Mesendoderm (in vitro differentiated cells): Measurements from ENCODE around the gene COG8.

Experiments used
- DNase-seq: peaks from one replicate; pipeline ENCODE4 v3.0.0; 2013
- H2AK5ac ChIP-seq: 2 replicates; pipeline ENCODE4 v1.6.1; 2013; ENCODE audit warnings: low read length, inconsistent platforms
- H2BK120ac ChIP-seq: 2 replicates; pipeline ENCODE4 v1.6.1; 2013; ENCODE audit warnings: low read depth, mild to moderate bottlenecking, low read length, moderate library complexity, mixed read lengths
- H2BK15ac ChIP-seq: replicated peaks from 2 replicates; pipeline ENCODE4 v1.6.1; 2013; ENCODE audit warnings: low read depth, mild to moderate bottlenecking, moderate library complexity
- H2BK5ac ChIP-seq: 2 replicates; pipeline ENCODE4 v1.6.1; 2013; ENCODE audit warnings: low read length, inconsistent platforms
- H3K18ac ChIP-seq: 2 replicates; pipeline ENCODE4 v1.6.1; 2013; ENCODE audit warnings: mild to moderate bottlenecking, low read length, mixed read lengths
- H3K23ac ChIP-seq: one replicate; pipeline ENCODE4 v1.6.1; 2013; ENCODE audit warnings: low read length
- H3K27ac ChIP-seq: 2 replicates; pipeline ENCODE4 v1.5.1; 2013; ENCODE audit warnings: low read depth, mild to moderate bottlenecking, inconsistent platforms, low read length, moderate library complexity
- H3K27me3 ChIP-seq: 2 replicates; pipeline ENCODE4 v1.6.1; 2013; ENCODE audit warnings: low read length, control low read depth, mild to moderate bottlenecking, inconsistent platforms; ENCODE audit not compliant: insufficient read depth, poor library complexity
- H3K36me3 ChIP-seq: 2 replicates; pipeline ENCODE4 v1.6.1; 2013; ENCODE audit warnings: low read length, inconsistent platforms; ENCODE audit not compliant: control insufficient read depth, insufficient read depth
- H3K4ac ChIP-seq: one replicate; pipeline ENCODE4 v1.6.1; 2013; ENCODE audit warnings: low read depth, mild to moderate bottlenecking, low read length, moderate library complexity
- H3K4me1 ChIP-seq: 2 replicates; pipeline ENCODE4 v1.6.1; 2013; ENCODE audit warnings: low read depth, low read length, inconsistent platforms; ENCODE audit not compliant: control insufficient read depth
- H3K4me2 ChIP-seq: 2 replicates; pipeline ENCODE4 v1.6.1; 2013; ENCODE audit warnings: low read length
- H3K4me3 ChIP-seq: 2 replicates; pipeline ENCODE4 v1.5.1; 2013; ENCODE audit warnings: mild to moderate bottlenecking, low read length
- H3K56ac ChIP-seq: one replicate; pipeline ENCODE4 v1.6.1; 2013; ENCODE audit warnings: low read length
- H3K79me1 ChIP-seq: 2 replicates; pipeline ENCODE4 v1.6.1; 2013; ENCODE audit warnings: low read length, inconsistent platforms
- H3K79me2 ChIP-seq: 2 replicates; pipeline ENCODE4 v1.6.1; 2013; ENCODE audit warnings: mild to moderate bottlenecking, low read length; ENCODE audit not compliant: control insufficient read depth, insufficient read depth
- H3K9ac ChIP-seq: 2 replicates; pipeline ENCODE4 v1.6.1; 2013; ENCODE audit warnings: low read length, inconsistent platforms
- H4K5ac ChIP-seq: one replicate; pipeline ENCODE4 v1.6.1; 2013; ENCODE audit warnings: low read length
- H4K8ac ChIP-seq: one replicate; pipeline ENCODE4 v1.6.1; 2013; ENCODE audit warnings: low read depth, mild to moderate bottlenecking, control low read depth, low read length, moderate library complexity
- WGBS: extraction: QIAGEN DNeasy Blood & Tissue Kit; methylation state at CpG from one replicate; pipeline ENCODE4 v1.1.7; 2013; ENCODE audit warnings: low lambda C conversion rate, missing lambda C conversion rate; ENCODE audit not compliant: insufficient coverage; ENCODE audit errors: extremely low coverage; 5-methylcytosine and 5-hydroxymethylcytosine counted together

The COG8 gene

DNA sequence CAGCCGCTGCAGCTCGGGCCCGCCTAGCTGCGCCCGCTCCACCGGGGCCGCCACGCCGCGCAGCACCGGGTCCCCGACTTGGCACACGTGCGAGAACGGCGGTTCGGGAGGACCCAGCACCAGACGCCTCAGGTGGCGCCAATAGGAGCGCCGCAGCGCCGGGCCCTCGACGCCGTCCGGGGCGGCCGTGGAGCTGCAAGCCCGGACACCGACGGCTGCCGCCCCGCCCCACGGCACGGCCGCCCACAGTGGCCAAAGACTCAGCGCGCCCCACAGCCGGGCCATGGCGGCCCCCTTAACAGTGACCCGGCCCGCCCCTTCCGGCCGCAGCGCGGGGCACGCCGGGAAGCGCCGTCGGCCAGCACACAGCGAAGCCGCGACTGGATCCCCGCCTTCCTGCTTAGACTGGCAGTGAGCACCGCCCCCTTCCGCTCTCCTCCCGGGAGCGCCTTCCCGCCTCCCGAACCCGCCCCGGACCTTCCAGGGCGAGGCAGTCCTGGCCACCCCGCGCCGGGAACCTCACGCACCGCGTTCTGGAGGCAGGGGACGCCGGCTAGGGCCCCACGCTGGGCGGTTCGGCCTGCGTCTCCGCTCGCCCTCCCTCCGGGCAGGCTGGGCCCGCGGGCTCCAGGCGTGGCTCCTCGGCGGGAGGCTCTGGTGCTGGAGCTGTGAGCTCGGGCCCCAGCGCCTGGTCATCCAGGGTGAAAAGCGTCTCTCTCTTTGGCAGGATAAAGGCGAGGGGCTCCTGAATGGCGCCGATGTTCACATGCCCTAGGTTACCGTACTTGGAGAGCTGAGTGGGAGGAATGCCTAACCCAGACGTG, 8.9 kb downstream of the COG8 start, which contains the start of gene PDF:
Gene PDF, minus strand, starts transcription at position 303 of the 824 bp plus-strand sequence. Its CDS starts 18 bp downstream, at position 285.
- H3K4ac ChIP-seq: peak within 1 kb of the TSS; percentile 60
- H3K36me3 ChIP-seq: peaks cover 17% of the 10 kb centered on the region
- H3K23ac ChIP-seq: peak within 1 kb of the TSS; percentile 94
- peaks cover 7% of the 10 kb centered on the region for H3K4me1 ChIP-seq
- H3K18ac ChIP-seq: peak within 1 kb of the TSS; percentile 85
- peak within 1 kb of the TSS; percentile 91 for H3K4me2 ChIP-seq
- H2BK15ac ChIP-seq: no peak within 1 kb of the TSS
- no CpG with 5 or more reads among the region's 93 CpGs for WGBS
- no peak within 1 kb of the TSS for H2AK5ac ChIP-seq
- H3K4me3 ChIP-seq: peak within 1 kb of the TSS; percentile 88
- H3K27ac ChIP-seq: peak within 1 kb of the TSS; percentile 96
- H3K9ac ChIP-seq: peak within 1 kb of the TSS; percentile 95
- H3K56ac ChIP-seq: peak within 1 kb of the TSS; percentile 95
- H2BK120ac ChIP-seq: no peak within 1 kb of the TSS
- H2BK5ac ChIP-seq: peak within 1 kb of the TSS; percentile 76
- no peaks in the 10 kb centered on the region for H3K27me3 ChIP-seq
- H3K79me2 ChIP-seq: peaks cover 39% of the 10 kb centered on the region
- peak within 1 kb of the TSS; percentile 96 for H4K8ac ChIP-seq
- DNase-seq: peak; percentile 97
- H3K79me1 ChIP-seq: peaks cover 13% of the 10 kb centered on the region
- H4K5ac ChIP-seq: no peak within 1 kb of the TSS

- peak overlapping the region; percentile 94 for H3K23ac ChIP-seq
- no peaks in the 10 kb centered on the region for H3K27me3 ChIP-seq
- peak overlapping the region; percentile 15 for H3K18ac ChIP-seq
- H3K79me1 ChIP-seq: peaks cover 13% of the 10 kb centered on the region
- H3K4ac ChIP-seq: peak overlapping the region; percentile 60
- H3K36me3 ChIP-seq: peaks cover 11% of the 10 kb centered on the region
- H3K9ac ChIP-seq: peak overlapping the region; percentile 95
- H3K56ac ChIP-seq: peak overlapping the region; percentile 92
- no peak overlapping the region for H2BK15ac ChIP-seq
- DNase-seq: peak; percentile 40
- H4K8ac ChIP-seq: no peak overlapping the region
- peak overlapping the region; percentile 88 for H3K4me3 ChIP-seq
- no peak overlapping the region for H2BK5ac ChIP-seq
- H3K79me2 ChIP-seq: peaks cover 43% of the 10 kb centered on the region
- H3K4me2 ChIP-seq: peak overlapping the region; percentile 60
- H3K4me1 ChIP-seq: peaks cover 7% of the 10 kb centered on the region
- H2BK120ac ChIP-seq: no peak overlapping the region
- H3K27ac ChIP-seq: peak overlapping the region; percentile 73
- no peak overlapping the region for H4K5ac ChIP-seq
- no peak overlapping the region for H2AK5ac ChIP-seq
- no CpG with 5 or more reads among the region's 77 CpGs for WGBS
Measured at GRCh38 chr16:69329369-69330285, 9.7 kb downstream of the COG8 start.

GRCh38 chr16:69328854-69329316, 10.5 kb downstream of the COG8 start:
- Histone ChIP-seq H3K79me1 (peaks cover 13% of the 10 kb centered on the region), H3K4me3 (no peak overlapping the region), H3K4me1 (peaks cover 7% of the 10 kb centered on the region), H3K4ac (no peak overlapping the region), H3K9ac (peak overlapping the region; percentile 95), H3K27ac (no peak overlapping the region), H3K56ac (peak overlapping the region; percentile 92), H3K27me3 (no peaks in the 10 kb centered on the region), H3K18ac (no peak overlapping the region), H2AK5ac (no peak overlapping the region), H2BK5ac (no peak overlapping the region), H3K79me2 (peaks cover 46% of the 10 kb centered on the region), H3K4me2 (peak overlapping the region; percentile 60), H3K23ac (no peak overlapping the region), H2BK15ac (no peak overlapping the region), H3K36me3 (peaks cover 5% of the 10 kb centered on the region), H4K5ac (no peak overlapping the region), H2BK120ac (no peak overlapping the region), H4K8ac (no peak overlapping the region)
- DNase-seq: no peak
- no CpG with 5 or more reads among the region's 10 CpGs for WGBS

GRCh38 chr16:69327585-69328310, 11.6 kb downstream of the COG8 start:
- H3K4me1 ChIP-seq: peaks cover 7% of the 10 kb centered on the region
- H3K4me3 ChIP-seq: no peak overlapping the region
- H2BK15ac ChIP-seq: no peak overlapping the region
- no CpG with 5 or more reads among the region's 14 CpGs for WGBS
- H3K4me2 ChIP-seq: no peak overlapping the region
- H3K36me3 ChIP-seq: peaks cover 9% of the 10 kb centered on the region
- no peak overlapping the region for H2BK5ac ChIP-seq
- no peak overlapping the region for H3K9ac ChIP-seq
- H4K8ac ChIP-seq: no peak overlapping the region
- H3K4ac ChIP-seq: no peak overlapping the region
- no peaks in the 10 kb centered on the region for H3K27me3 ChIP-seq
- H2BK120ac ChIP-seq: no peak overlapping the region
- peaks cover 48% of the 10 kb centered on the region for H3K79me2 ChIP-seq
- H3K18ac ChIP-seq: no peak overlapping the region
- H3K56ac ChIP-seq: peak overlapping the region; percentile 1
- H3K79me1 ChIP-seq: peaks cover 17% of the 10 kb centered on the region
- H2AK5ac ChIP-seq: no peak overlapping the region
- no peak overlapping the region for H3K23ac ChIP-seq
- H3K27ac ChIP-seq: no peak overlapping the region
- no peak overlapping the region for H4K5ac ChIP-seq
- no peak for DNase-seq

- no peak for DNase-seq
- H3K27ac ChIP-seq: no peak overlapping the region
- peaks cover 16% of the 10 kb centered on the region for H3K36me3 ChIP-seq
Measured at GRCh38 chr16:69326172-69326873, 13.0 kb downstream of the COG8 start.

More at GRCh38 chr16:69326172-69326873, 13.0 kb downstream of the COG8 start:
- no peak overlapping the region for H2AK5ac ChIP-seq
- no CpG with 5 or more reads among the region's 7 CpGs for WGBS
- no peak overlapping the region for H2BK5ac ChIP-seq
- H3K56ac ChIP-seq: no peak overlapping the region
- peak overlapping the region; percentile 15 for H3K4me2 ChIP-seq
- no peak overlapping the region for H3K18ac ChIP-seq
- peaks cover 19% of the 10 kb centered on the region for H3K79me1 ChIP-seq
- H3K4ac ChIP-seq: no peak overlapping the region
- peaks cover 7% of the 10 kb centered on the region for H3K4me1 ChIP-seq
- H3K79me2 ChIP-seq: peaks cover 48% of the 10 kb centered on the region
- peak overlapping the region; percentile 10 for H3K9ac ChIP-seq
- H4K5ac ChIP-seq: no peak overlapping the region
- H3K27me3 ChIP-seq: no peaks in the 10 kb centered on the region
- H4K8ac ChIP-seq: no peak overlapping the region
- H2BK120ac ChIP-seq: no peak overlapping the region
- H3K23ac ChIP-seq: no peak overlapping the region
- H3K4me3 ChIP-seq: no peak overlapping the region
- H2BK15ac ChIP-seq: no peak overlapping the region
